Thyroid gland (tissue), 4 donors: ENCODE measurements around the gene IL1R1. TPM values are rescaled to one million over a fixed set of nuclear protein-coding genes. Genes with fewer than 3 reads are reported as not detected.

ENCODE experiments used
- DNase-seq, 2 donors: peaks; one replicate each; pipeline ENCODE4 v3.0.0-alpha.2; 2019
- H3K27ac ChIP-seq, 3 donors: fragments of 200-600 bp; sonication (generic); 1 replicate in 2 of 3; 2 replicates in 1 of 3; pipeline ENCODE4 v1.5.1; 2016 to 2019; ENCODE audit warnings: mild to moderate bottlenecking in 1 of 3, moderate library complexity in 1 of 3
- H3K27me3 ChIP-seq: fragments of 200-600 bp; sonication (generic); one replicate; pipeline ENCODE4 v1.5.1; 2019
- H3K36me3 ChIP-seq, 2 donors: fragments of 200-600 bp; sonication (generic); one replicate each; pipeline ENCODE4 v1.5.1; 2016 to 2019
- H3K4me1 ChIP-seq, 2 donors: fragments of 200-600 bp; sonication (generic); one replicate each; pipeline ENCODE4 v1.5.1; 2017 to 2019
- H3K4me3 ChIP-seq, 3 donors: fragments of 200-600 bp; sonication (generic); replicated peaks in 1 of 3; 1 replicate in 2 of 3; 2 replicates in 1 of 3; pipeline ENCODE4 v1.5.1; 2016; ENCODE audit warnings: mild to moderate bottlenecking in 1 of 3
- H3K9me3 ChIP-seq: fragments of 200-600 bp; sonication (generic); one replicate; pipeline ENCODE4 v1.5.1; 2017
- POLR2A ChIP-seq, 2 donors: fragments of 450-650 bp; IDR thresholded peaks; one replicate each; pipeline ENCODE4 v1.6.1; 2017; ENCODE audit warnings: antibody characterized with exemption in 2 of 2, mild to moderate bottlenecking in 2 of 2, moderate library complexity in 1 of 2
- WGBS, 2 donors: methylation state at CpG; one replicate each; pipeline ENCODE4 v1.1.5; 2017; 5-methylcytosine and 5-hydroxymethylcytosine counted together
- intact Hi-C: fragments of 100-400 bp; cut with DNase I; formaldehyde crosslinking; loops from one replicate; pipeline ENCODE4 v1.15.1; 2023
- total RNA-seq, 4 donors: library from RNA; depleted of rRNA; stranded (reverse); fragments of >200 nt; gene quantifications; one replicate each; pipeline ENCODE4 v1.2.3, GENCODE V29; 2016
- TF ChIP-seq, protein P1 (sequence below), 6 experiments: fragments of 200-600 bp in 3 of 6; fragments of 450-650 bp in 3 of 6; sonication (generic) in 3 of 6; IDR thresholded peaks; one replicate each; pipeline ENCODE4 v1.5.1; 2016 to 2019; ENCODE audit warnings: antibody characterized with exemption in 6 of 6, mild to moderate bottlenecking in 2 of 6, inconsistent platforms in 1 of 6, moderate library complexity in 1 of 6

The IL1R1 gene
- total RNA-seq, 4 donors from 2014 or later = 57.6 to 220 (median 103) TPM

DNA sequence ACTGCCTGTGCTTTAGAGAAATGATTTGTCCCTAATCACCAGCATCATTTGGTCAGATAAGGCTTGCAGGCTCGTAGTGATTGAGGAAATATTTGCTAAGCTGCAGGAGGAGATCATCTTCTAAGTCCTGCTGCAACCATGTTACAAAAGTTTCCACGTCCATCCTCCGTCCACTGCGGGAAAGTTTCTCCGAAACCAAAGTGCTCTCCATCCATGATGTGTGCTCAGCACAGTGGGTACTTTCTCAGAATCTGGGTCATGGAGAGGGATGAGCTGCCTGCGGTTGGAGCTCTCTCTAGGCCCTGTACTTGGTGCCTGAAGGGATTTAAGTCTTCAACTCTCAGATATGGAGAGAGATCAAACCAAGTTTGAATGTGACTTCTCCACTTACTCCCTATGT, 83.6 kb downstream of the IL1R1 start:
- H3K27me3 ChIP-seq = no peaks in the 10 kb centered on the region
- TF ChIP-seq POLR2A (IDR thresholded peaks at IDR 0.05) = no peak
- TF ChIP-seq, protein P1, sequence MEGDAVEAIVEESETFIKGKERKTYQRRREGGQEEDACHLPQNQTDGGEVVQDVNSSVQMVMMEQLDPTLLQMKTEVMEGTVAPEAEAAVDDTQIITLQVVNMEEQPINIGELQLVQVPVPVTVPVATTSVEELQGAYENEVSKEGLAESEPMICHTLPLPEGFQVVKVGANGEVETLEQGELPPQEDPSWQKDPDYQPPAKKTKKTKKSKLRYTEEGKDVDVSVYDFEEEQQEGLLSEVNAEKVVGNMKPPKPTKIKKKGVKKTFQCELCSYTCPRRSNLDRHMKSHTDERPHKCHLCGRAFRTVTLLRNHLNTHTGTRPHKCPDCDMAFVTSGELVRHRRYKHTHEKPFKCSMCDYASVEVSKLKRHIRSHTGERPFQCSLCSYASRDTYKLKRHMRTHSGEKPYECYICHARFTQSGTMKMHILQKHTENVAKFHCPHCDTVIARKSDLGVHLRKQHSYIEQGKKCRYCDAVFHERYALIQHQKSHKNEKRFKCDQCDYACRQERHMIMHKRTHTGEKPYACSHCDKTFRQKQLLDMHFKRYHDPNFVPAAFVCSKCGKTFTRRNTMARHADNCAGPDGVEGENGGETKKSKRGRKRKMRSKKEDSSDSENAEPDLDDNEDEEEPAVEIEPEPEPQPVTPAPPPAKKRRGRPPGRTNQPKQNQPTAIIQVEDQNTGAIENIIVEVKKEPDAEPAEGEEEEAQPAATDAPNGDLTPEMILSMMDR (IDR thresholded peaks at IDR 0.05) = no peak
- H3K27ac ChIP-seq = peak overlapping the region; percentile 91 to 98 (median 97)
- DNase-seq = no peak
- peaks cover 49 to 65% of the 10 kb centered on the region in 2 donors for H3K4me1 ChIP-seq
- H3K36me3 ChIP-seq = no peaks in the 10 kb centered on the region
- WGBS, 2 donors = 88 to 92% methylated on average over 6 of the region's 6 CpGs
- H3K4me3 ChIP-seq = no peak overlapping the region
- intact Hi-C loops = no loop called here
- no peaks in the 10 kb centered on the region for H3K9me3 ChIP-seq

DNA sequence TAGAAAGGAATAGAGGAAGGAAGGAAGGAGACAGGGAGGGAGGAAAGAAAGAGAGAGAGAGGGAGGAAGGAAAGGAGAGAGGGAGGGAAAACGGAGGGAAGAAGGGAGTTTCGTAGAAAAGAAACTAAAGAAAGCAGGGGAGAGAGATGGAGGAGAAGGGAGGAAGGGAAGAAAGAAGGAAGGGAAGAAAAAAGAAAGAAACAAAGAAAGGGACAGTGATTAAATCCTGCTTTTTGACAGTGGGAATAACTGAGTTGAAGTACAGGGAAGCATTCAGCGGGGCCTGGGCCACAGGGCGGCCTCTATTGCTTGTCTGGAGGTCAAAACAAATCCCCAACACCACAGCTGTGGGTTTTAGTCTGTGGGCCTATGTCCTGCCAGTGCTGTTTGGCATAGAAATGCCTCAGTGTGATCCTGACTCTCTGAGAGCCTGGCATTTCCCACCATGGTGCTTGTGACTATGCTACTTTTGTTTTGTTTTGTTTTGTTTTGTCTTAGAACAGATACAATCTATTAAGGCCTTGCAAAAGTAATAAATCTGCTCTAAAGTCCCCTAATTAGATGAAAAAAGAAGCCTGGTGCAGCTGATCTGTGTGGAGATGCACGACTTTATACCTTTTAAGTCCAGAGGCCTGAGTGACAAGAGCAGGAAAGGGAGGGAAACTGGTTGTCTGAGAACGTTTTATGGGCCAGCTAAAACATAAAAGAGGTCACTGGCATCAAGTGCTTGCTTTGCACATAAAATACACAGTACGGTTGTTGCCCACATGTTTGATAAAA, 84.3 kb downstream of the IL1R1 start:
- TF ChIP-seq POLR2A (IDR thresholded peaks at IDR 0.05) = no peak
- TF ChIP-seq, protein P1 (IDR thresholded peaks at IDR 0.05) = no peak
- Histone ChIP-seq H3K36me3 (no peaks in the 10 kb centered on the region), H3K4me3 (no peak overlapping the region), H3K27me3 (no peaks in the 10 kb centered on the region), H3K27ac (peak overlapping the region; percentile 91 to 98 (median 97)), H3K4me1 (peaks cover 50 to 71% of the 10 kb centered on the region in 2 donors), H3K9me3 (no peaks in the 10 kb centered on the region)
- intact Hi-C loops = no loop called here
- DNase-seq = no peak
- WGBS, 2 donors = 53 to 54% methylated on average over 7 of the region's 7 CpGs

DNA sequence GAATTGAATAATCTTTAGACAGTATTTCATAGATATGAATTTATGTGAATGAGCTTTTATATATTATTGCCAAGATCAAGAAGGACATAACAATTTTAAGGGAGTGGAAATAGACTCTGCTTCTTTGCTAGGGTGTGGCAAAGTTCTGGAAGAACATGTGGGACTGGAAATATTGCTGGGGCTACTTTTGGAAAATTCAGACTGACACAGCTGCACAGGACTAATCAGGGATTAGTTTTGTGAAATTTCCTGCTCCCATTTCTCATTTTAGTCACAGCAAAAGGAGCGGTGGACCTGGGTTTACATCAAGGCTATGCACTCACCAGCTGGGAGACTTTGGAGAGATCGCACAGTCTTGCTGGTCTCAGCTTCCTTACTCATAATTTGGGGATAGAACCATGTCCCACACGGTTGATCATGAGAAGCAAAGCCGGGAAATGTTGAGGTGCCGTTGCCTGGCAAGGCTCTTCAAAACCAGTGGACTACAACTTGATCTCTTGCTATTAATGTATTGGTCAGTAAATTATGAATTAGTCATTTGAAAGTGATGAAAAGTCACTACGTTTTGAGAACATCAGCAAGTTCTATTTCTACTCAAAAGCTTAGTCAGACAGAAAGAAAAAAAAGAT, 86.7 kb downstream of the IL1R1 start:
- intact Hi-C loops = no loop called here
- WGBS, 2 donors = 49 to 50% methylated on average over 6 of the region's 6 CpGs

More for the DNA sequence above, 86.7 kb downstream of the IL1R1 start:
- H3K4me3 ChIP-seq = no peak overlapping the region
- no peaks in the 10 kb centered on the region for H3K36me3 ChIP-seq
- H3K27ac ChIP-seq = peak overlapping the region; percentile 88 to 98 (median 97)
- DNase-seq = peak; percentile 51 to 61
- peaks cover 56 to 81% of the 10 kb centered on the region in 2 donors for H3K4me1 ChIP-seq
- no peaks in the 10 kb centered on the region for H3K9me3 ChIP-seq
- H3K27me3 ChIP-seq = no peaks in the 10 kb centered on the region
- TF ChIP-seq POLR2A (IDR thresholded peaks at IDR 0.05) = no peak
- TF ChIP-seq, protein P1 (IDR thresholded peaks at IDR 0.05) = no peak

Other genes starting within 250 kb of the IL1R1 start
- gene IL1R2, start 150.8 kb upstream of the IL1R1 start, total RNA-seq = 1 to 10 TPM; 2.7 to 6.1 (median 3.6) TPM
- gene IL1RL2, start 44.3 kb downstream of the IL1R1 start, total RNA-seq = 1 to 10 TPM; 2.2 to 6.2 (median 3.7) TPM
- gene IL1RL1, start 168.8 kb downstream of the IL1R1 start, total RNA-seq = 1 to 10 TPM; 1.0 to 5.0 (median 3.1) TPM
- 1 to 10 TPM; 1.7 to 9.4 (median 3.0) TPM for gene IL18R1, start 213.1 kb downstream of the IL1R1 start, total RNA-seq